GM13976 (cell line): ENCODE data around the gene AP3B1.

ENCODE experiments used
- DNase-seq: peaks from one replicate; pipeline ENCODE4 v3.0.0; 2012; ENCODE audit warnings: low spot score
- CTCF ChIP-seq: IDR thresholded peaks from 2 replicates; pipeline ENCODE4 v1.5.1; 2012; ENCODE audit warnings: borderline replicate concordance, mild to moderate bottlenecking; ENCODE audit not compliant: insufficient read depth; ENCODE audit errors: extremely low read depth, missing control alignments, control extremely low read depth
- in situ Hi-C: fragments of 300-500 bp; cut with MboI; formaldehyde crosslinking; loops from one replicate; pipeline ENCODE4 v1.12.0; 2022; ENCODE audit warnings: low sequenced_read_pairs, mixed read lengths, inconsistent platforms; ENCODE audit not compliant: unreplicated experiment

AP3B1 gene

DNA sequence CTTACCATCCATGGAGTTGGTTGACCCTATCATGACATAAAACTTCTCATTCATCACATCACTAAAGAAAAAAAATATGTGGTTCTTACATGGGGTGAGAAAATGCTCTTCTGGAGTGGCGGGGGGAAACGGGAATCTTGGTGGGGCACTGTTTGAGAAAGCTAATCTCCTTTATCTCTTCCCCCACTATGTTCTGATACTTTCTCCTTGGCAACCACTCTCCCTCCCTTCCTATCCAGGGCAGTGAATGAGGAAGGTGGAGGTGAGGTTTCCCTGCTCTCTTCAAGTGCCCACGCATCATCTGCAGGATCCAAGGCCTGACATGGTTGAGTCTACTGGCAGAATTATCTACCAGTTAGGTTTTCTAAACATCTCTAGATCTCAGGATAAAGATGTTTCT lies 297.6 kb downstream of the AP3B1 start:
- in situ Hi-C loops, result no loop called here
- DNase-seq, result no peak
- TF ChIP-seq CTCF, result no peak

- in situ Hi-C loops, result no loop called here
- TF ChIP-seq CTCF, result no peak
- DNase-seq, result no peak
Observed at GRCh38 chr5:77995793-77996409, 298.6 kb downstream of the AP3B1 start.

DNA sequence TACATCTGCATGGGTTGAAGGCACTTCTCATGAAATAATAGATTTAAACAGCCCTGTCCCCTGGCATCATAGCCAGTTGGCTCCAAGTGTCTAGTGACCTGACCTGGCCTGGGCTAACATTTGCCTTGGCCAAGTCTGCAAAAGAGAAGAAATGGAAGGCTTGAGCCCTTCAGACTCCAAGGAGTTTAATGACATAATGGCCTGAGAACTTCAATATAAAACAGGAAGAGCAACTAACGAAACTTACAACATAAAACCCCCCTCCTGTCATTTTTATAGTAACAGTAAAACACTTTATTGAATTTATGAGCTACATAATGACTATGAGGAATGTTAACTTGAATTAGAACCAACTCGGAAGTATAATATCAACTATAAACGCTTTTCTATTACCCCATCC lies 299.6 kb downstream of the AP3B1 start:
- DNase-seq, result no peak
- TF ChIP-seq CTCF, result no peak
- in situ Hi-C loops, result no loop called here

DNA sequence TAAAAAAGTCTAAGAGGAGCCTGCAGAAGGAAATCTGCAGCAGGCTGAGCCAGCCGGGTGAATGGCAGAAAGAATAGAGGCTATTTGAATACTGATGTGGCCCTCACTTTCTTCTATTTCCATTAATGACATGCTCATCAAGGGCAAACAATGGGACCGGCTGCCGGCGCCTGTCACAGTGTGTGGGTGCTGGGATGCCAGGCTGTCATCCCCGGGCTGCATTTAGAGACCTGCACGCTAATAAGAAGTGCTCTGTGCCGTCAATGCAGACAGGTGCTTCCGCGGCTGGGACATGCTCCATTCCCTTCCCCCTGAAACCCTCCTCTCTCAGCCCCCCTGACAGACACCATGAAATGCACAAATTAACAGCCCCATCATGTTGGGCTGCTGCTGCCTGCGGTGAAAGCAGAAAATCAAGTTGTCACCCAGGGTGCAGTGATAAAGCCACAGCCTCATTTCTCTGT lies 300.6 kb downstream of the AP3B1 start:
- in situ Hi-C loops, result no loop called here
- DNase-seq, result no peak
- TF ChIP-seq CTCF, result no peak

DNA sequence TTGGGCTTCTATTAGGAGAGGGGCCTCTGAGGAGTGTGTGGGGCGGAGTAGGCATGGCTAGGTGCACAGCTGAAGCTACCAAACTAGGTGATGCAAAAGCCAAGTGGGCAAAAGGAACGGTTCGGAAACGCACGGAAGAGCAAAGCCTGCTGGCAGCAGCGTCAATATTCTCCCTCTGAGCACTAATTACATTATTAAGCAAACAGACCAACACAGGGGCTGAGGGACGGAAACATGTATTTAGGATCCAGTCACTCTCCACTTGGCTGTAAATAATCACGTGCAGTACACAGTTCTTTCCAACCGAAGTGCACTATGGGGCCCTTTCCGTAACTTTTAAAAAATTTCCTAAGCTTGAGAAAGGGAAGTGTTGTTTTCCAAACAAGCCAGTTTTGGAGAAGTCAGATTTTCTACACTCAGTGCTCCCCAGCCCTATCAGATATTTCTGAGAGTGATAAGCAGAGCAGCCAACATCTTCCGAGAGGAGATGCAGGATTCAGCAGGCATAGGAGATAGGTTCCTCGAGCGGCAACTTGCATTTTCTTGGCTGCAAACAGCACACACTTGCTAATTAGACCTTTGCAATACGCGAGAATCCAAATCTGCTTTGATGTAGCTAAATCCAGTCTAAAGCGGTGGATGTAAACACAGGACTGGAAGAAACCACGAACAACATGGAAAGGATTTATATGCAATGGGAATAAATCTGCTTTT lies 301.2 kb downstream of the AP3B1 start:
- DNase-seq, result no peak
- no peak for TF ChIP-seq CTCF
- in situ Hi-C loops, result no loop called here

- in situ Hi-C loops, result no loop called here
- TF ChIP-seq CTCF, result no peak
- DNase-seq, result no peak
Observed at GRCh38 chr5:77991084-77991483, 303.4 kb downstream of the AP3B1 start.
